Neural crest cell (in vitro differentiated cells): Measurements from ENCODE around the gene PIP5K1A. TPM values are rescaled to one million over a fixed set of nuclear protein-coding genes. Genes with fewer than 3 reads are reported as not detected.
A peak's percentile ranks its signal among the peaks of the same experiment; 100 is the strongest.

Experiments used
- DNase-seq: peaks from one replicate; pipeline ENCODE4 v3.0.0; 2021; ENCODE audit warnings: low read depth, mixed read lengths, low spot score
- H3K27ac Mint-ChIP-seq: one replicate; pipeline ENCODE4 v1.8.0; 2021; ENCODE audit warnings: mild to moderate bottlenecking, mixed read lengths; ENCODE audit not compliant: unreplicated experiment
- H3K27me3 Mint-ChIP-seq: 2 replicates; pipeline ENCODE4 v1.8.0; 2021; ENCODE audit warnings: low read depth, mild to moderate bottlenecking, mixed read lengths
- H3K36me3 Mint-ChIP-seq: 2 replicates; pipeline ENCODE4 v1.8.0; 2021; ENCODE audit warnings: low read depth, mild to moderate bottlenecking, mixed read lengths
- H3K4me1 Mint-ChIP-seq: 2 replicates; pipeline ENCODE4 v1.8.0; 2021; ENCODE audit warnings: mixed read lengths
- H3K4me3 Mint-ChIP-seq: one replicate; pipeline ENCODE4 v1.8.0; 2021; ENCODE audit warnings: mild to moderate bottlenecking, mixed read lengths
- H3K9me3 Mint-ChIP-seq: 2 replicates; pipeline ENCODE4 v1.8.0; 2021; ENCODE audit warnings: mixed read lengths
- total RNA-seq: library from RNA; stranded (reverse); gene quantifications from 2 replicates; pipeline ENCODE4 v1.2.1, GENCODE V29; 2021
- TF ChIP-seq, protein P1 (sequence below): fragments of 200-600 bp; sonication (generic); conservative IDR thresholded peaks from 2 replicates; pipeline ENCODE4 v1.5.0; 2021; ENCODE audit warnings: antibody characterized with exemption, mild to moderate bottlenecking

The PIP5K1A gene
- total RNA-seq, 1 donor from 2014 or later = 96.2 TPM

DNA sequence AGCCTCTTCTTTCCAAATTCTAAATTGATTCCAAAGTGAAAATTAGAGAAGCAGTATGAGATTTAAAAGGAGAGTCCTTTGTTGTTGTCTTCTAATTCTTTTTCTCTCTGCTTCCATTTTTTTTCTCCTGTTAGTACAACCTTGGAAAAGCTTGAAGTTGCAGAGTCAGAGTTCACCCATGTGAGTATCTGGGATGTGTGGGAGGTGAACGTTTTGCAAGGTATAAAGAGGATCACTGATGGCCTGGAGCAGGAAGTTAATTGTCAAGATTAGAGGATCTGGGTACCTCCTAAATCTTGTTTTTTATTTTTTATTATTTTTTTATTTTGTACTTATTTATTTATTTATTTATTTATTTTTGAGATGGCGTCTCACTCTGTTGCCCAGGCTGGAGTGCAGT, 48.4 kb downstream of the PIP5K1A start:
- H3K27me3 Mint-ChIP-seq = no peaks in the 10 kb centered on the region
- H3K27ac Mint-ChIP-seq = no peak overlapping the region
- peaks cover 28% of the 10 kb centered on the region for H3K36me3 Mint-ChIP-seq

DNA sequence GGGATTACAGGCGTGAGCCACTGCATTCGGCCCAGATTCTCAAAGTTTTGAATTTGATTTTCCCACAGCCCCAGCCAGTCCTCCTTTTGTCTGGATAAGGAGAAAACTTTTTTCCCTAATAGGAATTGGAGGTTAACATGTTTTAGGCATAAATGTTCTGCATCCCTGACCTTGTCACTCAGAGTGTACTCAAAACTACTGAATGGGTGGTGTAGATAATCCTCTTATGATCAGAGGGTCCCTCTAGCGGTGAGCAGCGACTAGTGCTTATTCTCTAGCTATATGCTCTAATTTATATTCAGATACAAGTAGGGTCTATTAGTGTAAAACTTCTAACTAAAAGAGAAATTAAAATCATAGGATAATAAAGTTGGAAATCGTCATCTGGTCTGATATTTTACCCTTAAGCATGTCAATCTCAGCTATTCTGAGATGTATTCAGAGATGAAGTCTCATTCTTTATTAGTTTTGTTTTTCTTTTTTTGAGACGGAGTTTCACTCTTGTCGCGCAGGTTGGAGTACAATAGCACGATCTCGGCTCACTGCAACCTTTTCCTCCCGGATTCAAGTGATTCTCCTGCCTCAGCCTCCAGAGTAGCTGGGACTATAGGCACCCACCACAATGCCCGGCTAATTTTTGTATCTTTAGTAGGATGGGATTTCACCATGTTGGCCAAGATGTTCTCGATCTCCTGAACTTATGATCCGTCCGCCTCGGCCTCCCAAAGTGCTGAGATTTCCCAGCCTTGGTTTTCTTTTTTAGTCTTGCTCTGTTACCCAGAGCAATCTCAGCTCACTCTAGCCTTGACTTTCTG, 53.5 kb downstream of the PIP5K1A start:
- Mint-ChIP-seq H3K9me3 (peaks cover 7% of the 10 kb centered on the region), H3K27me3 (peaks cover 4% of the 10 kb centered on the region), H3K4me3 (peak overlapping the region; percentile 74), H3K4me1 (peaks cover 24% of the 10 kb centered on the region), H3K27ac (no peak overlapping the region), H3K36me3 (peaks cover 15% of the 10 kb centered on the region)
- TF ChIP-seq, protein P1, sequence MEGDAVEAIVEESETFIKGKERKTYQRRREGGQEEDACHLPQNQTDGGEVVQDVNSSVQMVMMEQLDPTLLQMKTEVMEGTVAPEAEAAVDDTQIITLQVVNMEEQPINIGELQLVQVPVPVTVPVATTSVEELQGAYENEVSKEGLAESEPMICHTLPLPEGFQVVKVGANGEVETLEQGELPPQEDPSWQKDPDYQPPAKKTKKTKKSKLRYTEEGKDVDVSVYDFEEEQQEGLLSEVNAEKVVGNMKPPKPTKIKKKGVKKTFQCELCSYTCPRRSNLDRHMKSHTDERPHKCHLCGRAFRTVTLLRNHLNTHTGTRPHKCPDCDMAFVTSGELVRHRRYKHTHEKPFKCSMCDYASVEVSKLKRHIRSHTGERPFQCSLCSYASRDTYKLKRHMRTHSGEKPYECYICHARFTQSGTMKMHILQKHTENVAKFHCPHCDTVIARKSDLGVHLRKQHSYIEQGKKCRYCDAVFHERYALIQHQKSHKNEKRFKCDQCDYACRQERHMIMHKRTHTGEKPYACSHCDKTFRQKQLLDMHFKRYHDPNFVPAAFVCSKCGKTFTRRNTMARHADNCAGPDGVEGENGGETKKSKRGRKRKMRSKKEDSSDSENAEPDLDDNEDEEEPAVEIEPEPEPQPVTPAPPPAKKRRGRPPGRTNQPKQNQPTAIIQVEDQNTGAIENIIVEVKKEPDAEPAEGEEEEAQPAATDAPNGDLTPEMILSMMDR = peak; percentile 94
- DNase-seq = peak; percentile 51

More for the DNA sequence above, 48.4 kb downstream of the PIP5K1A start:
- TF ChIP-seq, protein P1 = no peak
- peaks cover 3% of the 10 kb centered on the region for H3K9me3 Mint-ChIP-seq
- peaks cover 4% of the 10 kb centered on the region for H3K4me1 Mint-ChIP-seq
- DNase-seq = no peak
- no peak overlapping the region for H3K4me3 Mint-ChIP-seq

DNA sequence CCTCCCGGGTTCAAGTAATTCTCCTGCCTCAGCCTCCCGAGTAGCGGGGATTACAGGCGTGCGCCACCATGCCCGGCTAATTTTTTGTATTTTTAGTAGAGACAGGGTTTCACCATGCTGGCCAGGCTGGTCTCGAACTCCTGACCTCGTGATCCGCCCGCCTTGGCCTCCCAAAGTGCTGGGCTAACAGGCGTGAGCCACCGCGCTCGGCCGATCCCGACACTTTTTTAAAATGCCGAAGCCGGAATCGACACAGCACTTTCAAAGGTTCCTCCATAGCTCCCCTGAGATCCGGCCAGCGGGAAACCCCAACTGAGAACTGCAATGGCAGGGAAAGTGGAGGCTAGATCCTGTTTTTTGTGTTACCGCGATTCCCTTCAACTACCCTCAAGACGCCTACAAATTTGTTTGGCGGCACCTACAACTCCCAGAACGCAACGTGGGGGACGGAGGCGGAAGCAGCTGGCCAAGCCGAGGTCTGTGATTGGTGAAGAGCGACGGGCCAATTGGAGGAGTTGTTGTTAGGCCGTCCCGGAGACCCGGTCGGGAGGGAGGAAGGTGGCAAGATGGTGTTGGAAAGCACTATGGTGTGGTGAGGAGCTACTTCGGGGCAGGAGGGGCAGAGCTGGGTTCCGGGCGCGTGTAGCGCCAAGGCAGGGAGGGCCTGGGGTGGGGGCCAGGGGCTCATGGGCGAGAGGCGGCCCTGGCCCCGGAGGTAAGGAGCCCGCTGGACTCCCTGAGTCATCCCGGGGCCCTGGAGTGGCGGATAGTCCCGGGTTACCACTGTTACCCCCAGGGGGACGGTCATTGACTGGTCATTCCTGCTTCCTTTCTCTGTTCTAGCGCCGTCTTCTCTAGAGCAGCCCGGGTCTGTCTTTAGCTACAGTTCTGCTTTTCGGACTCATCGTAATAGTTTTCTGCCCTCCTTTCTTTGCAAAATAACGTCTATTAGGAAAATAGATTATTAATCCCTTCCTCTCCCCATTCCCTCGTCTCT, 56.2 kb downstream of the PIP5K1A start, which contains the start of gene PSMD4:
Gene PSMD4, plus strand, starts transcription at position 518 of the 997 bp plus-strand sequence. Its CDS starts 49 bp downstream, at position 567.
- DNase-seq = peak; percentile 84
- Mint-ChIP-seq H3K9me3 (peaks cover 7% of the 10 kb centered on the region), H3K4me1 (peaks cover 29% of the 10 kb centered on the region), H3K4me3 (peak within 1 kb of the TSS; percentile 98), H3K36me3 (peaks cover 8% of the 10 kb centered on the region), H3K27me3 (peaks cover 4% of the 10 kb centered on the region), H3K27ac (peak within 1 kb of the TSS; percentile 97)
- TF ChIP-seq, protein P1 = peak; percentile 25

DNA sequence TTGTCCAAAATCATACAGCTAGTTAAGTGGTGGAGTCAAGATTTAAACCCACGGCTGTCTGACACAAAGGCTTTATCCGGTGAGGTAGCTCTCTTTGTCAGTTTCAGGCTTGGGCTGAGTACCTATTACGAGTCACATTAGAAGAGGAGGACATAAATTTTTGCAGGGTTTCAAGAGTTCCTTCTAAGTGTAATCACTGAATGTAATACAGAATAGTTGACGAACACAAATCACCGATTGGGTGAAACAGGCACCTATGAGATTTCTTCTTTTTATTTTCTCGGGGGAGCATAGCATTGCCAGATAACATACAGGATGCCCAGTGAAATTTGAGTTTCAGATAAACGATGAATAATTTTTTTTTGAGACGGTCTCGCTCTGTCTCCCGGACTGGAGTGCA, 57.0 kb downstream of the PIP5K1A start:
- Mint-ChIP-seq H3K36me3 (peaks cover 6% of the 10 kb centered on the region), H3K27me3 (peaks cover 4% of the 10 kb centered on the region), H3K4me1 (peaks cover 29% of the 10 kb centered on the region), H3K9me3 (peaks cover 7% of the 10 kb centered on the region), H3K27ac (peak overlapping the region; percentile 97), H3K4me3 (peak overlapping the region; percentile 98)
- TF ChIP-seq, protein P1 = no peak
- no peak for DNase-seq

DNA sequence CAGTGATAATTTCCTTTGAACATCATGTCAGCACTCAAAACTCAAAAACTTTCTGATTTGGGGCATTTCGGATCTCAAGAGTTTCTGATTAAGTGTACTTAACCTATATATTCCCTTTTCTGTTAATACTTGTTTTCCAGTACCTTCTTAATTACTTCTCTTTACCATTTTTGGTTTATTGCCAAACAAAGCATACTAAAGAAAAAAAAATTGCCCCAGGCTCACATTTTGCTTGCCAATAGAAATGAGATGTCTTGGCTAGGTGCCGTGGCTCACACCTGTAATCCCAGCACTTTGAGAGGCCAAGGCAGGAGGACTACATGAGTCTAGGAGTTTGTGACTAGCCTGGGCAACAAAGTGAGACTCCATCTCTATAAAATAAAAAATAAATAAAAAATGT, 61.0 kb downstream of the PIP5K1A start:
- H3K9me3 Mint-ChIP-seq = peaks cover 2% of the 10 kb centered on the region

More for the DNA sequence above, 61.0 kb downstream of the PIP5K1A start:
- TF ChIP-seq, protein P1 = no peak
- DNase-seq = no peak
- H3K27ac Mint-ChIP-seq = no peak overlapping the region
- H3K27me3 Mint-ChIP-seq = peaks cover 3% of the 10 kb centered on the region
- peaks cover 22% of the 10 kb centered on the region for H3K4me1 Mint-ChIP-seq
- H3K36me3 Mint-ChIP-seq = peaks cover 5% of the 10 kb centered on the region
- H3K4me3 Mint-ChIP-seq = no peak overlapping the region
